ENCODE measurements around the gene TUBB. TPM values are rescaled to one million over a fixed set of nuclear protein-coding genes. Genes with fewer than 3 reads are reported as not detected.
A peak's percentile ranks its signal among the peaks of the same experiment; 100 is the strongest.

TUBB gene
- total RNA-seq, 2 experiments from 2014 or later = 1,162 to 1,172 TPM

DNA sequence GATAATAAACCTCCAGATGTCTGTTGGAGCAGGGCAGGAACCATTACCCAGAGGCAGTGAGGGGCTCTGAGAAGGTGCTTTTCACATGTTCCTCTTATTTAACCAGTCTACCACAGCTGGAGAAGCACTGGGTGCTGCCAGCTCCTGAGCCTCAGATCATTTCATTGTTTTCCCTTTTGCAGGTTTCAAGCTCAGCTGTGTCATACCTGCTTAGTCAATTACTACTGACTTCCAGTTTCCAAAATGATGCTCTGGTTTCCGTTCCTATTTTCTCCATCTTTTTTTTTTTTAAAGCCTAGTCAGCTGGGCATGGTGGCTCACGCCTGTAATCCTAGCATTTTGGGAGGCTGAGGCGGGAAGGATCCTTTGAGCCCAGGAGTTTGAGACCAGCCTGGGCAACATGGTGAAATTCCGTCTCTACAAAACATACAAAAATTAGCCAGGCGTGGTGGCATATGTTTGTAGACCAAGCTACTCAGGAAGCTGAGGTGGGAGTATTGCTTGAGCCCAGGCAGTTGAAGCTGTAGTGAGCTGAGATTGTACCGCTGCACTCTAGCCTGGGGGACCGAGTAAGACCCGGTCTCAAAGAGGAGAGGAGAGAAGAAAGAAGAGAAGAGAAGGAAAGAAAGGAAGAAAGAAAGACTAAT lies 15.6 kb downstream of the TUBB start:
- POLR2A ChIA-PET = interaction anchor here (1.0 to 5.2 kb wide), 8 partner anchors 10 to 135 kb away, joined by 3 to 23 read pairs (median 7); partner anchors contain the start of genes MDC1 and MRPS18B
- Mint-ChIP-seq H3K27me3 (no peaks in the 10 kb centered on the region), H3K27ac (peak overlapping the region; percentile 48), H3K9me3 (no peaks in the 10 kb centered on the region), H3K4me1 (peaks cover 75% of the 10 kb centered on the region), H3K36me3 (ENCODE audit: low read depth) (peaks cover 74% of the 10 kb centered on the region), H3K4me3 (peak overlapping the region; percentile 48)
- no peak for DNase-seq
- CTCF ChIA-PET = interaction anchor here (1.0 to 25.8 kb wide), 5 partner anchors 13 to 351 kb away, joined by 3 to 626 read pairs (median 4); partner anchors contain the start of gene DHX16

- DNase-seq = no peak
- Mint-ChIP-seq H3K36me3 (ENCODE audit: low read depth) (peaks cover 79% of the 10 kb centered on the region), H3K27ac (no peak overlapping the region), H3K4me1 (peaks cover 76% of the 10 kb centered on the region), H3K4me3 (no peak overlapping the region), H3K9me3 (no peaks in the 10 kb centered on the region), H3K27me3 (no peaks in the 10 kb centered on the region)
- CTCF ChIA-PET = interaction anchor here (0.8 to 25.8 kb wide), 5 partner anchors 48 to 197 kb away, joined by 3 to 626 read pairs (median 5); partner anchors contain the start of gene DHX16
- POLR2A ChIA-PET = interaction anchor here (0.9 to 5.2 kb wide), 10 partner anchors 20 to 174 kb away, joined by 3 to 23 read pairs (median 3); partner anchors contain the start of genes DDR1, MDC1 and MRPS18B
Measured at GRCh38 chr6:30738532-30738931, 18.4 kb downstream of the TUBB start.

DNA sequence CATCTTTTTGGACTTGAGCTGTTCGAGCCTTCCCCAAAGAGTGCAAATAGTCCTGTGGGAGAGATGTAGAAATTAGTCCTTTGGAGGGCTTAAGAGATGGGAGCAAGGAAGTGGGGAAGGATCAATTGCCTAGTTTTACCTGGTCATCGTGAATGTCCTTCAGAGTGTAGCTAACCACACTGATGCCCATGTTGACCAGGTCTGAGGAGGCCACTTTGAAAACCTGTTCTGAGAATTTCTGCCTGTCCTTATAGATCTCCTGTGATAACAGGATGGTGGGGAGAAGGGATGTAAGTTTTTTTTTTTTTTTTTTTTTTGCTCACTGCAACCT lies 20.4 kb downstream of the TUBB start:
- ChIA-PET CTCF (interaction anchor here (25.8 kb wide), 1 partner anchor 62 kb away, joined by 626 read pairs; the partner anchor contains the start of gene DHX16), POLR2A (interaction anchor here (1.8 to 2.3 kb wide), 2 partner anchors 10 to 82 kb away, joined by 5 to 9 read pairs; no protein-coding TSS in a partner anchor)
- H3K4me3 Mint-ChIP-seq = peak overlapping the region; percentile 42
- peaks cover 69% of the 10 kb centered on the region for H3K36me3 Mint-ChIP-seq (ENCODE audit: low read depth)
- no peaks in the 10 kb centered on the region for H3K9me3 Mint-ChIP-seq
- DNase-seq = no peak
- H3K27me3 Mint-ChIP-seq = peaks cover 2% of the 10 kb centered on the region
- peaks cover 86% of the 10 kb centered on the region for H3K4me1 Mint-ChIP-seq
- H3K27ac Mint-ChIP-seq = no peak overlapping the region

GRCh38 chr6:30741063-30741779 lies 21.1 kb downstream of the TUBB start:
- Mint-ChIP-seq H3K4me3 (peak overlapping the region; percentile 92), H3K36me3 (ENCODE audit: low read depth) (peaks cover 62% of the 10 kb centered on the region), H3K4me1 (peaks cover 79% of the 10 kb centered on the region), H3K9me3 (no peaks in the 10 kb centered on the region), H3K27me3 (peaks cover 2% of the 10 kb centered on the region), H3K27ac (peak overlapping the region; percentile 82)
- no peak for DNase-seq
- POLR2A ChIA-PET = interaction anchor here (0.9 to 2.3 kb wide), 9 partner anchors 8 to 173 kb away, joined by 3 to 9 read pairs (median 4); partner anchors contain the start of genes MDC1 and VARS2
- CTCF ChIA-PET = interaction anchor here (1.4 to 25.8 kb wide), 2 partner anchors 63 to 88 kb away, joined by 3 to 626 read pairs; partner anchors contain the start of gene DHX16

DNA sequence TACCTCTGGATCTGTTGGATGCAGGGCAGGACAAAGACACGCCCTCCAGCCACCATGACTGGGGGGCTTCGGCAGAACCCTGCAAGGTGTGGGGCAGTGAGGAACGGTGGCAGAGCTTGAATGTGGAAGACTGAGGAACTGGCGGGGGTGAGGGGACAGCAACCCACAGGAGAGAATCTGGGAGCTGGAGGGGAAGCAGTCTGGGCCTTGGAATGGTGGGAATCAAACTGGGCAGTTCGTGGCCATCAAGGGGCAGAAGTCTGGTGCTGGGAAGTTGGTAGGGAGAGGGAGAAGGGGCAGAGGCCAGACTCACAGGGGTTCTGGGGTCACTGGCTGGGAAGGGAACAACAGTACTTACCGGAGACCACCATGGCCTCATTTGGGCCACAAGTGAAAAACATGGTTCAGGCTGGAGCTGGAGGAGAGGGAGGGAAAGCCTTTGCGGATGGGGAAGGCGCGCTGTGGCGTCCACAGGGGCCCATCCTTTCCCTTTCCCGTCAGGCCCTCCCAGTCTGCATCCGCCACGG lies 21.7 kb downstream of the TUBB start:
- ChIA-PET CTCF (interaction anchor here (1.4 kb wide), 2 partner anchors 87 to 129 kb away, joined by 3 read pairs; no protein-coding TSS in a partner anchor), POLR2A (interaction anchor here (0.7 to 2.3 kb wide), 10 partner anchors 9 to 756 kb away, joined by 3 to 6 read pairs (median 4); partner anchors contain the start of genes MDC1, NRM and VARS2)
- Mint-ChIP-seq H3K36me3 (ENCODE audit: low read depth) (peaks cover 57% of the 10 kb centered on the region), H3K4me1 (peaks cover 72% of the 10 kb centered on the region), H3K27me3 (peaks cover 2% of the 10 kb centered on the region), H3K27ac (peak overlapping the region; percentile 82), H3K4me3 (peak overlapping the region; percentile 92), H3K9me3 (no peaks in the 10 kb centered on the region)
- no peak for DNase-seq

GRCh38 chr6:30742316-30743098 lies 22.4 kb downstream of the TUBB start, which contains the start of gene FLOT1:
TSS of gene FLOT1 (minus strand) at chr6:30742687. CDS start at chr6:30742189, 498 bp downstream.
- Mint-ChIP-seq H3K4me3 (peak within 1 kb of the TSS; percentile 92), H3K9me3 (no peaks in the 10 kb centered on the region), H3K4me1 (peaks cover 67% of the 10 kb centered on the region), H3K27me3 (peaks cover 5% of the 10 kb centered on the region), H3K36me3 (ENCODE audit: low read depth) (peaks cover 51% of the 10 kb centered on the region), H3K27ac (peak within 1 kb of the TSS; percentile 85)
- DNase-seq = peak; percentile 94
- ChIA-PET CTCF (interaction anchor here (1.0 to 2.0 kb wide), 6 partner anchors 12 to 129 kb away, joined by 3 to 8 read pairs (median 3); no protein-coding TSS in a partner anchor), POLR2A (interaction anchor here (0.7 to 2.3 kb wide), 15 partner anchors 9 to 755 kb away, joined by 3 to 8 read pairs (median 4); partner anchors contain the start of genes MDC1, NRM and VARS2)

- peaks cover 6% of the 10 kb centered on the region for H3K27me3 Mint-ChIP-seq
Measured at GRCh38 chr6:30743099-30744053, 23.2 kb downstream of the TUBB start.

GRCh38 chr6:30744054-30744805 lies 24.1 kb downstream of the TUBB start, which contains the start of gene IER3:
TSS of gene IER3 (minus strand) at chr6:30744547. CDS start at chr6:30744518, 29 bp downstream.
- H3K27me3 Mint-ChIP-seq = peaks cover 6% of the 10 kb centered on the region
- H3K9me3 Mint-ChIP-seq = no peaks in the 10 kb centered on the region
- H3K27ac Mint-ChIP-seq = peak within 1 kb of the TSS; percentile 85
- peak within 1 kb of the TSS; percentile 92 for H3K4me3 Mint-ChIP-seq
- peak; percentile 73 for DNase-seq
- ChIA-PET POLR2A (interaction anchor here (1.0 to 2.3 kb wide), 11 partner anchors 13 to 169 kb away, joined by 3 to 8 read pairs (median 4); partner anchors contain the start of gene VARS2), CTCF (interaction anchor here (0.6 to 2.0 kb wide), 11 partner anchors 11 to 336 kb away, joined by 3 to 8 read pairs (median 3); partner anchors contain the start of gene MDC1)
- H3K4me1 Mint-ChIP-seq = peaks cover 50% of the 10 kb centered on the region
- H3K36me3 Mint-ChIP-seq (ENCODE audit: low read depth) = peaks cover 33% of the 10 kb centered on the region

More at GRCh38 chr6:30743099-30744053, 23.2 kb downstream of the TUBB start:
- DNase-seq = peak; percentile 52
- Mint-ChIP-seq H3K36me3 (ENCODE audit: low read depth) (peaks cover 42% of the 10 kb centered on the region), H3K9me3 (no peaks in the 10 kb centered on the region), H3K4me3 (peak overlapping the region; percentile 92), H3K4me1 (peaks cover 59% of the 10 kb centered on the region), H3K27ac (peak overlapping the region; percentile 85)
- POLR2A ChIA-PET = interaction anchor here (1.0 to 2.3 kb wide), 10 partner anchors 12 to 170 kb away, joined by 3 to 8 read pairs (median 4); partner anchors contain the start of genes MDC1 and VARS2
- CTCF ChIA-PET = interaction anchor here (0.7 to 2.0 kb wide), 12 partner anchors 12 to 337 kb away, joined by 3 to 8 read pairs (median 3); no protein-coding TSS in a partner anchor

DNA sequence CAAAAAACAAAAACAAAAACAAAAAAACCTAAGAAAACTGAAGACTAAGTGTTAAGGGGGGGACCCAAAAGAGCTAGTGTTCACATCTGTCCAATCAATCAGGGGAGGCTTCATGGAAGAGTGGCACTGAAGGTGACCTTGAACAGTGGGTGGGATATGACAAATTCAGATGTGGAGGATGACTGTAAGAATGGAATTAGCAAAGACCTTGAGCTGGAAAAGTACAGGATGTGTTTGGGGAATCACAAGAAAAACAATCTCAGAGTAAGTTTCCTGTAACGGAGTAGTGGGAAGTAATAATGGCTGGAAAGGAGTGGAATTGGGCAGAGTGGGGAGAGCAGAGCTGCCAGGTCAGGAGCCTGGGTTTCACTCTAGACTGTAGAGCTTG lies 27.1 kb downstream of the TUBB start:
- ChIA-PET CTCF (interaction anchor here (0.6 to 1.5 kb wide), 3 partner anchors 14 to 47 kb away, joined by 3 to 5 read pairs (median 3); no protein-coding TSS in a partner anchor), POLR2A (interaction anchor here (0.6 to 1.5 kb wide), 4 partner anchors 22 to 403 kb away, joined by 3 to 5 read pairs (median 3); no protein-coding TSS in a partner anchor)
- Mint-ChIP-seq H3K27me3 (peaks cover 6% of the 10 kb centered on the region), H3K36me3 (ENCODE audit: low read depth) (peaks cover 3% of the 10 kb centered on the region), H3K4me3 (no peak overlapping the region), H3K9me3 (no peaks in the 10 kb centered on the region), H3K4me1 (peaks cover 21% of the 10 kb centered on the region), H3K27ac (no peak overlapping the region)
- DNase-seq = no peak
